T-helper 2 cell treated with Interferon-gamma antibody and Interleukin-4, amounts not matched to agents 100 ng/mL and 5 ng/mL, for 36 hours (primary cell): ENCODE measurements around the gene PARD3B. TPM values are rescaled to one million over a fixed set of nuclear protein-coding genes. Genes with fewer than 3 reads are reported as not detected.

Experiments
- intact Hi-C: fragments of 100-400 bp; cut with micrococcal nuclease; formaldehyde crosslinking; loops from one replicate; pipeline ENCODE4 v1.15.1; 2023
- total RNA-seq: library from RNA; stranded (reverse); gene quantifications from 2 replicates; pipeline ENCODE4 v1.2.3, GENCODE V29; 2022

PARD3B gene
- total RNA-seq, 1 donor from 2014 or later: 1.7 TPM

GRCh38 chr2:204989877-204990276, 444.6 kb downstream of the PARD3B start:
- intact Hi-C loops: no loop called here

GRCh38 chr2:205001300-205001966, 456.2 kb downstream of the PARD3B start:
- intact Hi-C loops: loop anchor here (5.0 kb wide), 1 partner anchor 34 kb away; no protein-coding TSS in a partner anchor

DNA sequence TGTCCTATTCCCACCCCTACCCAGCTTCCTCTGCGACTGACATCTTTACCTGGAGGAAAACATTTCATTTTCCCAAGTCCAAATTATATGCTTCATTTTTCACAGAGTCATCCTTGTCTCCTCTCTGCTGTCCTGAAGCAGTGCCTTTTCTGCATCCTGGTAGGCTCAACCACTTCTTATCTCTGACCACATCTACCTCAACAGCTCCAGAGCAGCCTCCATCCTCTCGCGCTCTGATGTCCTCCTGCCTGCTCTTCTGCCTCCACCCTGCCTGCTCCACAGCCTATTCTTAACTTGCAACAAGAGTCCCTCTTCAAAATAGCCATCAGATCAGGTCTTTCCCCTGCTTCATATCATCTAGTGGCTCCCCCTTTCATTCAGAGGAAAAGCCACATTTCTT, 457.1 kb downstream of the PARD3B start:
- intact Hi-C loops: loop anchor here (5.0 kb wide), 1 partner anchor 35 kb away; no protein-coding TSS in a partner anchor

DNA sequence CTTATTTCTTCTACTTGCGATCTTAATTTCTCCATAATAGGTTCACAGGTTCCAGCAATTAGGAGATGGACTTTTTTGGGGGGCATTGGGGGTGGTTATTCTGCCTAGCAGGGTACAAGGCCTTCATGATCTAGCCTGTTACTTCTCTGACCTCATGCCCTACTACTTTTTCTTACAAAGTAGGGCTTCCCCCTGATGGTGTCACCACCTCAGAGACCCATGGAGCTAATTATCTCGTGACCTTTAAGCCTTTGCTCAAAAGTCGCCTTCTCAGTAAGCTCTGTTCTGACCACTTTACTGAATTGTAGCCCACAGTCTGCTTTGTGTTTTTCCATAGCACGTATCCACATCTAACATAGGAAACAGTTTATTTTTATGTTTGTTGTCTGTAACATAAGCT, 458.0 kb downstream of the PARD3B start:
- intact Hi-C loops: loop anchor here (5.0 kb wide), 1 partner anchor 36 kb away; no protein-coding TSS in a partner anchor

DNA sequence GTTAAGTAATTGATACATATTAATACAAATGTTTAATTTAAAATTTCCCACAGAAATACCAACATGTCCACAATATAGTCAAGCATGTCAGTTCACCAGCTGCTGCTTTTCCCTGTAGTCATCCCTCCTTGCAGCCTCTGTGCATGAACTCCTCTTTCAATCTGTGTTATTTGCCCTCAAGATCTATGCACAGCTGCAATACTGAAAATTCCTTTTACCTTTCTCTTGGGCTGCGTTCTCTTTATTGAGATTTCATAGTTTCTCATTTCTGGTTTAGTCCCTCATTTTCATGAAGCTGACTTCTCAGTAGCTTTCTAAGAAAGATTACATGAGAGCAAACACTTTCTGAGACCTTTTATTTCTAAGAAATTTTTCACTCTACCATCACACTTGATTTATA, 464.9 kb downstream of the PARD3B start:
- intact Hi-C loops: no loop called here

DNA sequence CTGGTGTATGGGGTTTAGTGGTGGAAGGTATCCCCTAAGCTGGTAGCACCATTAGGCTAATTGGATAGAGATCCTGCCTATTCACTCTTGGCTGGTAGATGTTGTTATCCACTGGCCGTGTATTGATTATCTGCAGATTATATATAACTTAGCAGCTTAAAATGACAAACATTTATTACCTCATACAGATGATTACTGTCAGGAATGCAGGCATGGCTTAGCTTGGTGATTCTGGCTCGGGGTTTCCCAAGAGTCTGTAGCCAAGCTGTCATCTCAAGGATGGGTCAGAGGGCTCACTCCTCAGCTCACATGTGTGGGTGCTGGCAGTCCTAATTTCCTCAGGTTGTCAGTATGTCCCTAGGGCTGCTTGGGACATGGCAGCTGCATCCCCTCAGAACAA, 465.8 kb downstream of the PARD3B start:
- intact Hi-C loops: no loop called here

DNA sequence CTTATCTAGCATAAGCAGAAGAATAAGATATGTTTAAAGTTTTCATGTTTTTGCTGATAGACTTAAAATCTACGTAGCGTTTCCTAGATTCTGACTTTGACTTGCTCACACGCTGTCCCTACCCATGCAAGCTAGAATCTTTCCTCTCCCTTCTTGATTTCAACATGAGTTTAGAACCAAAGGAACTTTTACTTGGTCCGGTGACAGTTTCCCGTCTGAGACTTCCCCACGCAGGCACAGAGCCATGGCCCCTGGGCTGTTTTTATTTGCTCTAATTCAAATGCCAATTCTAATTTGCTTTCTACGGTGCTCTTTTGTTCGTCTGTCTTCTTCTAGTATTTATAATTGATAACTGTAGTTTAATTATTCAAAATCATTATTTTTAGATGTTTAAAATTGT, 467.7 kb downstream of the PARD3B start:
- intact Hi-C loops: no loop called here

GRCh38 chr2:205013586-205013985, 468.3 kb downstream of the PARD3B start:
- intact Hi-C loops: no loop called here

- intact Hi-C loops: no loop called here
Measured at GRCh38 chr2:205014201-205014600, 468.9 kb downstream of the PARD3B start.

GRCh38 chr2:205017381-205017780, 472.1 kb downstream of the PARD3B start:
- intact Hi-C loops: no loop called here

GRCh38 chr2:205017912-205018311, 472.6 kb downstream of the PARD3B start:
- intact Hi-C loops: no loop called here

GRCh38 chr2:205020673-205021072, 475.4 kb downstream of the PARD3B start:
- intact Hi-C loops: no loop called here

DNA sequence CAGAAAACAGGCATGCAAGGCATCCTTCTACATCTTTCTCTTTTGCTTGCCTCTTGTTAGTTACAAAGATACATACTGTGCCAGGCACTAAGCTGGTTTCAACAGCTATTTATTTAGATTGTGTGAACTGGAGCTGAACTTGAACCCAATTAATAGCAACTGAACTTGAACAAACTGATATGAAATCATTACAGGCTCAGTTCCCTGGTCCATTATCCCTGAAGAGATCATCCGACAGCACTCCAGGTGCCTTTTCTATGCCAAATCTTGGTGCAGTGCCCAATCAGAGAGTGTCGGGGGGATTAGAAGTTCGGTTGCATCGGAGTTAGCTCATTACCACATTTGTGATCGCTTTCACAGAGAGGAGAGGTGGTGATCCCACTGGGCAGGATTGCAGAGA, 477.6 kb downstream of the PARD3B start:
- intact Hi-C loops: no loop called here

DNA sequence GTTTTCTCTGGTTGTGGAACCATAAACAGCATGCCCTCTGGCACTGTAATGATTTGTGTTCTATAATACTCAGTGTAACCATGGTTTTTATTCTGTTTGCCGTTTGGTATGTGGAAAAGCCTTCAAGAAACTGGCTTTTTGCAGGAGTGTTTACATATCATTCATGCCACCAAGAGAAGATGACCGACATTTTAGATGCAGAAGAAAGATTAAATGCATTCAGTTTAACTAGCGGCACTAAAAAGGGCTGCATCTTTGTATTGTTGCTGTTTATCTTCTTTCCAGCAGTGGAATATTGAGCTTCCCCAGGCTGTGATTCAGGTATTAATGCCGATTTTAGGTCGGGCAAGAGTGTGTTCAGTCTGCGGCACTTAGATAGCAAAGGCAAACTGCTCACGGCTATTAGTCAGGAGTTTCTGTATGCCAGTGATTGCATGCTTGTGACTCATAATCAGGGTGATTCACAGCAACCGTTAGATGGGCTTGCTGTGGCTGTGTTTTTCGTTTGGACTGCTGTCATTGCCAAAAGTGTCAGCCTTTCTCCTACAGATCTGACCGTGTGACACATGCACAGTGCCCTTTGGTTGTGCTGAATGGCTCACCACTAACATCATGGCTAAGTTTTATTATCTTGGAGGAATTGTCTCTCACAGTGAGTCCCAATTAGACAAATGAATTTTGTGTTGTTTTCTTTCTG, 479.7 kb downstream of the PARD3B start:
- intact Hi-C loops: loop anchor here (5.0 kb wide), 1 partner anchor 153 kb away; no protein-coding TSS in a partner anchor

- intact Hi-C loops: loop anchor here (5.0 kb wide), 1 partner anchor 153 kb away; no protein-coding TSS in a partner anchor
Measured at GRCh38 chr2:205025580-205026240, 480.4 kb downstream of the PARD3B start.

DNA sequence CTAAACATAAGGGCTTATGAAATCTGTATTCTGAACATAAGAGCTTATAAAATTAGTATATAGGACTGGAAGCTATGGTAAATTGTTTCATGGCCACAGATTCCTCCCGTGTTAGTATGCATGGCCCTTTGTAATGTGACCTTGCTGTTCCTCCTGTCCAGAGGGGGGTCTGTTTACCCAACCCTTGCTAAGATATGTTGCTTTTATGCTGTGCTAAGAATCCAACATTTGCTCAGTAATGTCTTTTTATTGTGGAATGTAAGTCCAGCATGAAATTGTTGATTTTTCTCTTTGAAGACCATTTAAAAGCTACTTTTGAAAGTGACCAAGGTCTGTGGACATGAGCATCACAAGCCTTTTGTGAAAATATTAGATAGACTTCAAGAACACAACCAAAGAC, 485.4 kb downstream of the PARD3B start:
- intact Hi-C loops: no loop called here

GRCh38 chr2:205032093-205032551, 486.8 kb downstream of the PARD3B start:
- intact Hi-C loops: no loop called here

DNA sequence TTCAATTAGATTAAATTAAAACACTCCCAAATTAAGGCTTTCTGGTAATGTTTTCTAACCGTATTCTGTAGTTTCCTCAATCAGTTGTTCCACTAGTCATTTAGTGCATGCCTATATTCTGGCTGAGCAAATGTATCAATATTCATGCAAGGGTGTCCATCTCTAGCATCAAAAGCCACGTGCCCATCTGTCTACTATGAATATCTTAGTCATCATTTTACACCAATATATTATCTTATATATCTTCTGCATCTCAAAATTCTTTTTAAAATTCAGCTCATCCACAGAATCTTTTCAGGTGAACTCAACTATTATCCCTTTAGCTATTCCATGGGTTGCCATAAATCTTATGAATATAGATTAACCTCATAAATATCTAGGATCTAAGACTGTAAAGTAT, 488.2 kb downstream of the PARD3B start:
- intact Hi-C loops: no loop called here

GRCh38 chr2:205034034-205034433, 488.8 kb downstream of the PARD3B start:
- intact Hi-C loops: no loop called here

- intact Hi-C loops: no loop called here
Measured at GRCh38 chr2:205040323-205040722, 495.0 kb downstream of the PARD3B start.

- intact Hi-C loops: no loop called here
Measured at GRCh38 chr2:205041472-205042130, 496.3 kb downstream of the PARD3B start.

DNA sequence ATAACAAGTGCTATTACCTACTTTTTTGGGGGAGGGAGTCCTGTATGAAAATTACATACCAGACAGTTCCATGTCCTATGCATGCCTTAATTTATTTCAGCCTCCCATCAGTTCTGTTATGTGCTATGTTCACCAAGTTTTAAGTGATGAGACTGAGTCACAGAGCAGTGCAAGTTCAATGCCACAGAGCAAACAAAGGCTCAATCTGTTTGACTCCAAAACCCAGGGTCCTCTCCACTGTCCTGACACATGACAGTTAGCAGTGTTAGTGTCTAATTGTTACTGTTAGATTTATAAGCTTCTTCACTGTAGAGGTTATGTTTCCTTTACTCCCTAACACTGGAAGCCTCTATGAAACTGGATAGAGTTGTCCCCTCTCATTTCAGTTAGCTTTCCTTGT, 498.0 kb downstream of the PARD3B start:
- intact Hi-C loops: no loop called here
